GM12878 (cell line): Measurements from ENCODE around the gene UNC5B.

Source experiments
- CBX5 ChIP-seq: sonication (generic); IDR thresholded peaks from 2 replicates; pipeline ENCODE4 v1.6.1; 2016; ENCODE audit warnings: low read depth, moderate library complexity, mild to moderate bottlenecking, inconsistent platforms
- MAX ChIP-seq: IDR thresholded peaks from 2 replicates; pipeline ENCODE4 v1.6.1; 2012; ENCODE audit warnings: low read depth, low read length, improper control_type of control experiment
- POLR2AphosphoS5 ChIP-seq: IDR thresholded peaks from 2 replicates; pipeline ENCODE4 v1.6.1; 2011; ENCODE audit warnings: mild to moderate bottlenecking, low read length, inconsistent platforms
- RUNX3 ChIP-seq: IDR thresholded peaks from 2 replicates; pipeline ENCODE4 v1.6.1; 2012; ENCODE audit warnings: low read length, inconsistent platforms
- SRF ChIP-seq, 2 experiments: IDR thresholded peaks; 2 replicates each; pipeline ENCODE4 v1.6.1; 2011; ENCODE audit warnings: low read depth in 2 of 2, low read length in 2 of 2, mild to moderate bottlenecking in 1 of 2, moderate library complexity in 1 of 2

GRCh38 chr10:71279590-71280170 lies 67.3 kb downstream of the UNC5B start:
- TF ChIP-seq RUNX3 (no peak), POLR2AphosphoS5 (no peak), SRF (IDR thresholded peaks at IDR 0.05; ENCODE audit: low read depth in 2 of 2, low read length in 2 of 2) (no peak), CBX5 (no peak), MAX (no peak)
